LNCaP clone FGC (cell line): Measurements from ENCODE around the gene ALDH1A1.

ENCODE experiments used
- DNase-seq: peaks from one replicate; pipeline ENCODE4 v3.0.0-alpha.2; 2011; ENCODE audit warnings: low read depth
- H3K4me3 ChIP-seq: 2 replicates; pipeline ENCODE4 v1.5.1; 2011; ENCODE audit warnings: mild to moderate bottlenecking, low read depth, low read length, control low read depth
- CTCF ChIP-seq: IDR thresholded peaks from 2 replicates; pipeline ENCODE4 v1.5.1; 2012; ENCODE audit warnings: mild to moderate bottlenecking; ENCODE audit not compliant: control insufficient read depth, insufficient read depth; ENCODE audit errors: extremely low read depth

ALDH1A1 gene

GRCh38 chr9:72984226-72984947 lies 31.5 kb upstream of the ALDH1A1 start:
- H3K4me3 ChIP-seq, result no peak overlapping the region
- no peak for TF ChIP-seq CTCF
- no peak for DNase-seq

- H3K4me3 ChIP-seq, result no peak overlapping the region
- no peak for DNase-seq
- no peak for TF ChIP-seq CTCF
Measured at GRCh38 chr9:72983512-72984225, 30.8 kb upstream of the ALDH1A1 start.

GRCh38 chr9:72983056-72983455 lies 30.2 kb upstream of the ALDH1A1 start:
- no peak for TF ChIP-seq CTCF
- no peak overlapping the region for H3K4me3 ChIP-seq
- no peak for DNase-seq

- H3K4me3 ChIP-seq, result no peak overlapping the region
- no peak for TF ChIP-seq CTCF
- no peak for DNase-seq
Measured at GRCh38 chr9:72982146-72982799, 29.4 kb upstream of the ALDH1A1 start.

- H3K4me3 ChIP-seq, result no peak overlapping the region
- DNase-seq, result no peak
- no peak for TF ChIP-seq CTCF
Measured at GRCh38 chr9:72981433-72981832, 28.6 kb upstream of the ALDH1A1 start.

GRCh38 chr9:72980600-72981265 lies 27.9 kb upstream of the ALDH1A1 start:
- no peak overlapping the region for H3K4me3 ChIP-seq
- TF ChIP-seq CTCF, result no peak
- DNase-seq, result no peak
